Thyroid gland (tissue), 4 donors: ENCODE results near the gene POMT1.

Source experiments
- POLR2A ChIP-seq, 2 donors: fragments of 450-650 bp; IDR thresholded peaks; one replicate each; pipeline ENCODE4 v1.6.1; 2017; ENCODE audit warnings: antibody characterized with exemption in 2 of 2, mild to moderate bottlenecking in 2 of 2, moderate library complexity in 1 of 2
- TF ChIP-seq, protein P1 (sequence below), 6 experiments: fragments of 200-600 bp in 3 of 6; fragments of 450-650 bp in 3 of 6; sonication (generic) in 3 of 6; IDR thresholded peaks; one replicate each; pipeline ENCODE4 v1.5.1; 2016 to 2019; ENCODE audit warnings: antibody characterized with exemption in 6 of 6, mild to moderate bottlenecking in 2 of 6, inconsistent platforms in 1 of 6, moderate library complexity in 1 of 6

DNA sequence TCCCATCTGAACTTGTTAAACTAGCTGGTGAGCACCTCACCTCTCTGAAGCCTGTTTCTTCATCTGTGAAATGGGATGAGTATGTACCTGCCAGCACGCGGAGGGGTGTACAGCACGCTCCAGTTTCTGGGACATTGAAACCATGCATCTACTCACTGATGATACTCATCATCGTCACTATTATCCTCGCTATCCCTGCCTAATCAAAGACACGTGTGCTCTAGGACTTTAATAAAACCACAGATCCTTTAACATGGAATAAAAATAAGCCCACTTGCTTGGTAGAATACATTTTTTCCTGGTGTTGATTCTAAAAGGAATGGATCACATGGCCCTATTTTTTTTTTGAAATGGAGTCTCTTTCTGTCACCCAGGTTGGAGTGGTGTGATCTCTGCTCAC, 37.3 kb upstream of the POMT1 start:
- TF ChIP-seq, protein P1, sequence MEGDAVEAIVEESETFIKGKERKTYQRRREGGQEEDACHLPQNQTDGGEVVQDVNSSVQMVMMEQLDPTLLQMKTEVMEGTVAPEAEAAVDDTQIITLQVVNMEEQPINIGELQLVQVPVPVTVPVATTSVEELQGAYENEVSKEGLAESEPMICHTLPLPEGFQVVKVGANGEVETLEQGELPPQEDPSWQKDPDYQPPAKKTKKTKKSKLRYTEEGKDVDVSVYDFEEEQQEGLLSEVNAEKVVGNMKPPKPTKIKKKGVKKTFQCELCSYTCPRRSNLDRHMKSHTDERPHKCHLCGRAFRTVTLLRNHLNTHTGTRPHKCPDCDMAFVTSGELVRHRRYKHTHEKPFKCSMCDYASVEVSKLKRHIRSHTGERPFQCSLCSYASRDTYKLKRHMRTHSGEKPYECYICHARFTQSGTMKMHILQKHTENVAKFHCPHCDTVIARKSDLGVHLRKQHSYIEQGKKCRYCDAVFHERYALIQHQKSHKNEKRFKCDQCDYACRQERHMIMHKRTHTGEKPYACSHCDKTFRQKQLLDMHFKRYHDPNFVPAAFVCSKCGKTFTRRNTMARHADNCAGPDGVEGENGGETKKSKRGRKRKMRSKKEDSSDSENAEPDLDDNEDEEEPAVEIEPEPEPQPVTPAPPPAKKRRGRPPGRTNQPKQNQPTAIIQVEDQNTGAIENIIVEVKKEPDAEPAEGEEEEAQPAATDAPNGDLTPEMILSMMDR (IDR thresholded peaks at IDR 0.05) = no peak
- TF ChIP-seq POLR2A (IDR thresholded peaks at IDR 0.05) = no peak
